Common myeloid progenitor, CD34-positive (primary cell): ENCODE measurements around the gene TSPYL6.
A peak's percentile ranks its signal among the peaks of the same experiment; 100 is the strongest.
"Not testable (repeated sequence)": the region's sequence is repeated elsewhere in the genome, so short reads cannot be mapped to it uniquely, and the experiment has no call there.

Experiments used
- CTCF ChIA-PET: fragments of 350-600 bp; sonication (Branson Sonifier 250); formaldehyde crosslinking; loops from one replicate; lab custom pipeline; 2021; ENCODE audit warnings: antibody characterized with exemption; lab: Charles Lee
- POLR2A ChIA-PET: fragments of 350-600 bp; sonication (Branson Sonifier 250); formaldehyde crosslinking; loops from one replicate; lab custom pipeline; 2021; ENCODE audit warnings: antibody characterized with exemption; lab: Charles Lee
- DNase-seq, 3 donors: peaks; one replicate each; pipeline versions ENCODE4 v3.0.0 to v3.0.0-alpha.2; 2013
- H3K27ac ChIP-seq, 2 experiments: 1 replicate in 1 of 2; 2 replicates in 1 of 2; pipeline ENCODE4 v1.7.0; 2013; ENCODE audit warnings: inconsistent platforms in 2 of 2, low read length in 2 of 2, mild to moderate bottlenecking in 2 of 2, low read depth in 1 of 2, moderate library complexity in 1 of 2; ENCODE audit not compliant: severe bottlenecking in 2 of 2, insufficient read depth in 1 of 2, poor library complexity in 1 of 2
- H3K27me3 ChIP-seq, 5 experiments: replicated peaks in 2 of 5; 1 replicate in 3 of 5; 2 replicates in 2 of 5; pipeline versions ENCODE4 v1.6.1 to v1.7.0; 2013; ENCODE audit warnings: low read length in 4 of 5, mild to moderate bottlenecking in 2 of 5, moderate library complexity in 2 of 5, inconsistent platforms in 1 of 5; ENCODE audit not compliant: insufficient read depth in 5 of 5, control insufficient read depth in 4 of 5
- H3K36me3 ChIP-seq, 4 experiments: 1 replicate in 2 of 4; 2 replicates in 2 of 4; pipeline versions ENCODE4 v1.6.1 to v1.7.0; 2013; ENCODE audit warnings: low read length in 3 of 4, control low read depth in 1 of 4, mild to moderate bottlenecking in 1 of 4; ENCODE audit not compliant: control insufficient read depth in 4 of 4, insufficient read depth in 4 of 4
- H3K4me1 ChIP-seq, 4 experiments: 1 replicate in 3 of 4; 2 replicates in 1 of 4; pipeline versions ENCODE4 v1.6.1 to v1.7.1; 2013; ENCODE audit warnings: low read length in 3 of 4, mild to moderate bottlenecking in 3 of 4, control low read depth in 1 of 4, inconsistent platforms in 1 of 4, moderate library complexity in 1 of 4; ENCODE audit not compliant: control insufficient read depth in 4 of 4, insufficient read depth in 4 of 4; ENCODE audit errors: control extremely low read depth in 1 of 4
- H3K4me3 ChIP-seq, 7 experiments: 1 replicate in 4 of 7; 2 replicates in 3 of 7; pipeline versions ENCODE4 v1.5.1 to v1.7.0; 2013; ENCODE audit warnings: mild to moderate bottlenecking in 7 of 7, low read length in 6 of 7, moderate library complexity in 6 of 7, inconsistent platforms in 2 of 7, low read depth in 2 of 7, control low read depth in 1 of 7; ENCODE audit not compliant: insufficient read depth in 4 of 7, control insufficient read depth in 1 of 7; ENCODE audit errors: extremely low read depth in 1 of 7
- H3K9me3 ChIP-seq, 5 experiments: 1 replicate in 4 of 5; 2 replicates in 1 of 5; pipeline versions ENCODE4 v1.6.1 to v1.7.1; 2013; ENCODE audit warnings: low read length in 4 of 5, mild to moderate bottlenecking in 2 of 5, inconsistent platforms in 1 of 5, low read depth in 1 of 5, moderate library complexity in 1 of 5; ENCODE audit not compliant: control insufficient read depth in 4 of 5, insufficient read depth in 2 of 5; ENCODE audit errors: control extremely low read depth in 1 of 5
- WGBS: methylation state at CpG from one replicate; pipeline ENCODE4 v1.1.5; 2013; ENCODE audit not compliant: insufficient coverage; 5-methylcytosine and 5-hydroxymethylcytosine counted together

Gene TSPYL6

GRCh38 chr2:54271189-54271588 is 15.2 kb upstream of the TSPYL6 start:
- Histone ChIP-seq H3K4me3 (no peak overlapping the region), H3K4me1 (peaks cover 0 to 5% (median under 1%) of the 10 kb centered on the region in 4 experiments), H3K27me3 (no peaks in the 10 kb centered on the region), H3K27ac (no peak overlapping the region), H3K9me3 (no peaks in the 10 kb centered on the region), H3K36me3 (peaks cover 0 to 2% (median 0%) of the 10 kb centered on the region in 4 experiments)
- peak in 2 of 3 donors; percentile 13 to 23 for DNase-seq
- ChIA-PET POLR2A (no interaction called here), CTCF (no interaction called here)
- 95% methylated on average over 3 of the region's 4 CpGs for WGBS

DNA sequence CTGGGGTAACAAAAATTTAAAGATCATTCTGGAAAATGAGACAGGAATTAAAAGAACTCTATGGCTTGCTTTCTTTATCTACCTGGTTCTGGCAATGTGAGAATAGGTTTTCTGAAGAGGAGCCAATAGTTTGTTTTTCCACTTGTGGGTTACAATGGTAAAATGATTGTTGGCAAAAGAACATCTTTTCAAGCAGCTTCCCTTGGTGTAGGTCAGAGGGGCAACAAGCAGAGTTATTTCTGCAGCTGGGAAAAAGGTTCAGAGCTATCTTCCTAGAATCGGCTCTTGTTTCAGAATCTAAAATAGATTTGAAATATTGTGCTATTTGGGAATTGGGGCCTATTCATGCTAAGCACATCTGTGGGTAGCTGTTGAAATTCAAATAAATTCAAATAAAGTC is 11.5 kb upstream of the TSPYL6 start:
- H3K4me3 ChIP-seq = no peak overlapping the region
- peaks cover 0 to 5% (median 0%) of the 10 kb centered on the region in 4 experiments for H3K4me1 ChIP-seq
- H3K9me3 ChIP-seq = peaks cover 0 to 5% (median 2%) of the 10 kb centered on the region in 5 experiments
- DNase-seq = no peak
- no peaks in the 10 kb centered on the region for H3K36me3 ChIP-seq
- POLR2A ChIA-PET = no interaction called here
- H3K27ac ChIP-seq = no peak overlapping the region
- no CpG with 5 or more reads among the region's 1 CpG for WGBS
- H3K27me3 ChIP-seq = no peaks in the 10 kb centered on the region
- CTCF ChIA-PET = interaction anchor here (1.1 kb wide), 1 partner anchor 21 kb away, joined by 3 read pairs; no protein-coding TSS in a partner anchor

DNA sequence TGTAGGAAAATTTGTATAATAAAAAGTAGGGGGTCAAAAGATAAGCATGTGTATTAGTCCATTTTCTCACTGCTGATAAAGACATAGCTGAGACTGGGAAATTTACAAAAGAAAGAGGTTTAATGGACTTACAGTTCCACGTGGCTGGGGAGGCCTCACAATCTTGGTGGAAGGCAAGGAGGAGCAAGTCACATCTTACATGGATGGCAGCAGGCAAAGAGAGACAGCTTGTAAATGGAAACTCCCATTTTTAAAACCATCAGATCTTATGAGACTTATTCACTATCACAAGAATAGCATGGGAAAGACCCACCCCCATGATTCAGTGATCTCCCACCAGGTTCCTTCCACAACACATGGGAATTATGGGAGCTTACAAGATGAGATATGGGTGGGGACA is 9.1 kb upstream of the TSPYL6 start:
- WGBS = 70% methylated on average over 1 of the region's 1 CpG
- H3K27me3 ChIP-seq, DNase-seq, H3K4me3 ChIP-seq, H3K4me1 ChIP-seq, H3K9me3 ChIP-seq, H3K36me3 ChIP-seq, CTCF ChIA-PET, H3K27ac ChIP-seq, POLR2A ChIA-PET: not testable (repeated sequence)

DNA sequence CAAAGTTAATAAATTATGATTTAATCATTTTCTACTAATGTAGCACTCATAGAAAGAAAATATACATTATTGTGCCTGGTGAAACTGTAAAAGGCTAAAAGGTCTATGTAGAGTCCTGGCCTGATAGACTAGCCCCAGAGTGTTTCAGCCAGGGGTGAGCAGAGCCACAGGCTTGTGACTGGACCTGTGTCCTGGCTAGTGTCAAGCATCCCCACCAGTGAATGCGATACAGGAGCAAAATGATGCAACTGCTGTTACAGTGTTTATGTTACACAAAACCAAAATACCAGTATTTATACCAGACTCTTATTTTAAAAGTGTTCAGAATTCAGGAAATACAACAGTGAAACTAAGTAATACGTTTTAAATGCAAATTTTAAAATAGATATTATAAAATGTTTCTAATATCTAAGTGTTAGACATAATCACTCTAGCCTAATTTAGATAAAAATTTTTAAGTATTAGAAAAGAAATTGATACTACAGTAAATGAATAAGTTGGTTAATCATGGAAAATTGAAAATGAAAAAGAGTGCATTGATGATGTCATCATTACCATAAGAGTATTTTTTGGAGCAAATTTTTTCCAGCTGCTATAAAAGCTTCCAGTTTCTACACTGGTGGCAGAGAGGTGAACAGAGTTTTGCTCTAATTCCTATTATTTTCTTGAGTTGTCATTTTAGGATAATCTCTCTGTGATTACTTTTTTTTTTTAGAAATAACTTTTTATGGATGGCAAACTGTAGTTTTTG is 6.2 kb upstream of the TSPYL6 start:
- Histone ChIP-seq H3K9me3 (peaks cover 0 to 5% (median 2%) of the 10 kb centered on the region in 5 experiments), H3K4me1 (no peaks in the 10 kb centered on the region), H3K36me3 (no peaks in the 10 kb centered on the region), H3K27me3 (no peaks in the 10 kb centered on the region), H3K27ac (no peak overlapping the region), H3K4me3 (no peak overlapping the region)
- POLR2A ChIA-PET = interaction anchor here (0.7 kb wide), 1 partner anchor 148 kb away, joined by 5 read pairs; no protein-coding TSS in a partner anchor
- CTCF ChIA-PET = no interaction called here
- DNase-seq = no peak
- no CpG with 5 or more reads among the region's 2 CpGs for WGBS

DNA sequence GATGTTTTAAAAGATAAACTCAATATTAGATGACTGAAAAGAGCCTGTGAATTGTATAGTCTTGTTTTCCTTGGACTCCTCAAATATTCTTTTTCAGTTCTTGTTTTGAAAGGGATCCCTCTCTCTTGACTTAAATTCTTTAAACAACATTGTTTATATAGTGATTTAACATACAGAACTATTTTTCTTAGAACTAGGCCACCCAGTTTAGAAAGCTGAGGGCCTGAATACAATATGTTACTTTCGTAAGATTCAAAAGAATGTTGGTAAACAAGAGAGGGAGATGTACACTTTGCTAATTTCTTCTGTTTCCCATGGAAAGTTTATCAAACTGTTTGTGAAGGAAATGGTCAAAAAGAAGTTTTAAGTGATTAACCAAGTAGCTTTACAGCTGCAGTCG is 5.5 kb upstream of the TSPYL6 start:
- 100% methylated on average over 1 of the region's 2 CpGs for WGBS
- no peak for DNase-seq
- Histone ChIP-seq H3K4me1 (no peaks in the 10 kb centered on the region), H3K36me3 (no peaks in the 10 kb centered on the region), H3K9me3 (peaks cover 0 to 5% (median 2%) of the 10 kb centered on the region in 5 experiments), H3K27ac (no peak overlapping the region), H3K4me3 (no peak overlapping the region), H3K27me3 (no peaks in the 10 kb centered on the region)
- ChIA-PET POLR2A (no interaction called here), CTCF (no interaction called here)

DNA sequence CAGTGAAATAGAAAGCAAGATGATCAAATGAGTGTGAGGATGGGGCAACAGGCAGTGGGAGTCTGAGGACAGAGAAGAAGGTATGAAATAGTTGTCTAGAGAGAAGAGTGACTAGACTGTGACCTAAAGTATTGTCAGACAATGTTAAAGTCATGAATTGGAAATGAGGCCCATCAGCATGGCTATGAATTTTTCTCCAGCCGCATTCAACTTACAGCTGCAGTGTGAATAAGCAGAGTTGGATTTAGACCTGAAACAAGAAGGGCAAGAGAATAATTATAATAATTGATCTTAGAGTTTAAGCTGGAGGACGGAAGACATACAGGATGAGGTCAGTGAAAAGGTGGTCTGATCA is 4.2 kb upstream of the TSPYL6 start:
- 100% methylated on average over 2 of the region's 2 CpGs for WGBS
- POLR2A ChIA-PET = no interaction called here

GRCh38 chr2:54259413-54260240 is 3.6 kb upstream of the TSPYL6 start:
- Histone ChIP-seq H3K4me1 (no peaks in the 10 kb centered on the region), H3K9me3 (peaks cover 0 to 7% (median 3%) of the 10 kb centered on the region in 5 experiments), H3K27me3 (no peaks in the 10 kb centered on the region), H3K27ac (no peak overlapping the region), H3K36me3 (no peaks in the 10 kb centered on the region), H3K4me3 (no peak overlapping the region)
- ChIA-PET CTCF (no interaction called here), POLR2A (no interaction called here)
- DNase-seq = no peak
- 95% methylated on average over 6 of the region's 6 CpGs for WGBS

More for the DNA sequence above, 4.2 kb upstream of the TSPYL6 start:
- CTCF ChIA-PET = no interaction called here
- no peaks in the 10 kb centered on the region for H3K4me1 ChIP-seq
- DNase-seq = no peak
- H3K27me3 ChIP-seq = no peaks in the 10 kb centered on the region
- no peaks in the 10 kb centered on the region for H3K36me3 ChIP-seq
- no peak overlapping the region for H3K4me3 ChIP-seq
- peaks cover 0 to 7% (median 2%) of the 10 kb centered on the region in 5 experiments for H3K9me3 ChIP-seq
- H3K27ac ChIP-seq = no peak overlapping the region
